ENCODE measurements around the gene ASGR1.
A peak's percentile ranks its signal among the peaks of the same experiment; 100 is the strongest.

Gene ASGR1

DNA sequence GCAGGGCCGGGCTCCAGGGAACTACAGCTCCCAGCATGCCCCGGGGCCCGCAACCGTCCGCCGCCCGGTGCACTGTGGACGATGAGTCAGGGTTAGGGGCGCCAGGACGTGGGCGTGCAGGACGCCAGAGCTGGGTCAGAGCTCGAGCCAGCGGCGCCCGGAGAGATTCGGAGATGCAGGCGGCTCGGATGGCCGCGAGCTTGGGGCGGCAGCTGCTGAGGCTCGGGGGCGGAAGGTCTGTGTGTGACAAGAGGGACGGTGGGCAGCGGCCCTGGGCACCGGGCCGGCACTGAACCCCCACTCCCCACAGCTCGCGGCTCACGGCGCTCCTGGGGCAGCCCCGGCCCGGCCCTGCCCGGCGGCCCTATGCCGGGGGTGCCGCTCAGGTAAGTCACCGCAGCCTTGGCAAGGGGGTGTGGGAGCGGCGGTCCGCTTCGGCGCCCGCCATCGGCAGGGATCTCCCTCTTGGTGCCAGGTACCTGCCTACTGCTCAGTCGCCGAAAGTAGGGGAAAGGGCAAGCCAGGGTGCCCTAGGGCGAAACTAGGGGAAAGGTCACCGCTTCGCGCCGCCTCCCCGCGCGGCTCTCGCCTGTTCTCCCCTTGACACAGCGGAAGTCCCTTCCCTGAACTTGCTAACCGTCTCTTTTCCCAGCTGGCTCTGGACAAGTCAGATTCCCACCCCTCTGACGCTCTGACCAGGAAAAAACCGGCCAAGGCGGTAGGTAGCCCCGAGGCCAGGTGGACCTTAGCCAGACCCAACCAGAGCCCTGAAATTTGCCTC is 40.8 kb upstream of the ASGR1 start, which contains the start of the genes ACADVL and DLG4 (continued):
- TF ChIP-seq ZNF501 (tag by site-specific recombination; IDR thresholded peaks at IDR 0.05) (peak; percentile 79), SP2 (tag by site-specific recombination; IDR thresholded peaks at IDR 0.05) (0 out of 2 replicates have a peak, but pooled peaks have one; percentile 2), ZNF416 (tag by site-specific recombination; IDR thresholded peaks at IDR 0.05) (no peak), ZNF561 (tag by site-specific recombination; IDR thresholded peaks at IDR 0.05; ENCODE audit: borderline replicate concordance) (peak; percentile 71; the same call in 1 of the 2 replicates), ZFP41 (tag by site-specific recombination; IDR thresholded peaks at IDR 0.05; ENCODE audit: borderline replicate concordance) (no peak), ZNF777 (tag by site-specific recombination; IDR thresholded peaks at IDR 0.05; ENCODE audit: borderline replicate concordance) (no peak), ZNF747 (tag by site-specific recombination; IDR thresholded peaks at IDR 0.05) (no peak), GLI4 (tag by site-specific recombination; IDR thresholded peaks at IDR 0.05) (no peak), KLF9 (tag by site-specific recombination; IDR thresholded peaks at IDR 0.05; ENCODE audit: low read depth) (peak; percentile 70), ZNF132 (tag by site-specific recombination; IDR thresholded peaks at IDR 0.05; ENCODE audit: borderline replicate concordance) (no peak), ZNF221 (tag by site-specific recombination; IDR thresholded peaks at IDR 0.05; ENCODE audit: borderline replicate concordance) (no peak), KLF8 (tag by site-specific recombination; IDR thresholded peaks at IDR 0.05) (0 out of 2 replicates have a peak, but pooled peaks have one; percentile 53), ZNF175 (tag by site-specific recombination; IDR thresholded peaks at IDR 0.05) (no peak), ZNF585B (tag by site-specific recombination; IDR thresholded peaks at IDR 0.05) (no peak), ZNF354C (tag by site-specific recombination; IDR thresholded peaks at IDR 0.05; ENCODE audit: borderline replicate concordance, low read depth) (0 out of 2 replicates have a peak, but pooled peaks have one; percentile 4), OVOL3 (tag by site-specific recombination; IDR thresholded peaks at IDR 0.05) (no peak), ZNF24 (tag by site-specific recombination; IDR thresholded peaks at IDR 0.05) (no peak), ZNF324 (tag by site-specific recombination; IDR thresholded peaks at IDR 0.05) (no peak), EGR2 (tag by site-specific recombination; IDR thresholded peaks at IDR 0.05; ENCODE audit: low read depth) (peak; percentile 82)
- TF ChIP-seq, protein P1, sequence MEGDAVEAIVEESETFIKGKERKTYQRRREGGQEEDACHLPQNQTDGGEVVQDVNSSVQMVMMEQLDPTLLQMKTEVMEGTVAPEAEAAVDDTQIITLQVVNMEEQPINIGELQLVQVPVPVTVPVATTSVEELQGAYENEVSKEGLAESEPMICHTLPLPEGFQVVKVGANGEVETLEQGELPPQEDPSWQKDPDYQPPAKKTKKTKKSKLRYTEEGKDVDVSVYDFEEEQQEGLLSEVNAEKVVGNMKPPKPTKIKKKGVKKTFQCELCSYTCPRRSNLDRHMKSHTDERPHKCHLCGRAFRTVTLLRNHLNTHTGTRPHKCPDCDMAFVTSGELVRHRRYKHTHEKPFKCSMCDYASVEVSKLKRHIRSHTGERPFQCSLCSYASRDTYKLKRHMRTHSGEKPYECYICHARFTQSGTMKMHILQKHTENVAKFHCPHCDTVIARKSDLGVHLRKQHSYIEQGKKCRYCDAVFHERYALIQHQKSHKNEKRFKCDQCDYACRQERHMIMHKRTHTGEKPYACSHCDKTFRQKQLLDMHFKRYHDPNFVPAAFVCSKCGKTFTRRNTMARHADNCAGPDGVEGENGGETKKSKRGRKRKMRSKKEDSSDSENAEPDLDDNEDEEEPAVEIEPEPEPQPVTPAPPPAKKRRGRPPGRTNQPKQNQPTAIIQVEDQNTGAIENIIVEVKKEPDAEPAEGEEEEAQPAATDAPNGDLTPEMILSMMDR (tag by site-specific recombination; IDR thresholded peaks at IDR 0.05), result no peak
- TF ChIP-seq, protein P2, sequence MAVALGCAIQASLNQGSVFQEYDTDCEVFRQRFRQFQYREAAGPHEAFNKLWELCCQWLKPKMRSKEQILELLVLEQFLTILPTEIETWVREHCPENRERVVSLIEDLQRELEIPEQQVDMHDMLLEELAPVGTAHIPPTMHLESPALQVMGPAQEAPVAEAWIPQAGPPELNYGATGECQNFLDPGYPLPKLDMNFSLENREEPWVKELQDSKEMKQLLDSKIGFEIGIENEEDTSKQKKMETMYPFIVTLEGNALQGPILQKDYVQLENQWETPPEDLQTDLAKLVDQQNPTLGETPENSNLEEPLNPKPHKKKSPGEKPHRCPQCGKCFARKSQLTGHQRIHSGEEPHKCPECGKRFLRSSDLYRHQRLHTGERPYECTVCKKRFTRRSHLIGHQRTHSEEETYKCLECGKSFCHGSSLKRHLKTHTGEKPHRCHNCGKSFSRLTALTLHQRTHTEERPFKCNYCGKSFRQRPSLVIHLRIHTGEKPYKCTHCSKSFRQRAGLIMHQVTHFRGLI (tag by site-specific recombination; IDR thresholded peaks at IDR 0.05), result no peak
- TF ChIP-seq, protein P3, sequence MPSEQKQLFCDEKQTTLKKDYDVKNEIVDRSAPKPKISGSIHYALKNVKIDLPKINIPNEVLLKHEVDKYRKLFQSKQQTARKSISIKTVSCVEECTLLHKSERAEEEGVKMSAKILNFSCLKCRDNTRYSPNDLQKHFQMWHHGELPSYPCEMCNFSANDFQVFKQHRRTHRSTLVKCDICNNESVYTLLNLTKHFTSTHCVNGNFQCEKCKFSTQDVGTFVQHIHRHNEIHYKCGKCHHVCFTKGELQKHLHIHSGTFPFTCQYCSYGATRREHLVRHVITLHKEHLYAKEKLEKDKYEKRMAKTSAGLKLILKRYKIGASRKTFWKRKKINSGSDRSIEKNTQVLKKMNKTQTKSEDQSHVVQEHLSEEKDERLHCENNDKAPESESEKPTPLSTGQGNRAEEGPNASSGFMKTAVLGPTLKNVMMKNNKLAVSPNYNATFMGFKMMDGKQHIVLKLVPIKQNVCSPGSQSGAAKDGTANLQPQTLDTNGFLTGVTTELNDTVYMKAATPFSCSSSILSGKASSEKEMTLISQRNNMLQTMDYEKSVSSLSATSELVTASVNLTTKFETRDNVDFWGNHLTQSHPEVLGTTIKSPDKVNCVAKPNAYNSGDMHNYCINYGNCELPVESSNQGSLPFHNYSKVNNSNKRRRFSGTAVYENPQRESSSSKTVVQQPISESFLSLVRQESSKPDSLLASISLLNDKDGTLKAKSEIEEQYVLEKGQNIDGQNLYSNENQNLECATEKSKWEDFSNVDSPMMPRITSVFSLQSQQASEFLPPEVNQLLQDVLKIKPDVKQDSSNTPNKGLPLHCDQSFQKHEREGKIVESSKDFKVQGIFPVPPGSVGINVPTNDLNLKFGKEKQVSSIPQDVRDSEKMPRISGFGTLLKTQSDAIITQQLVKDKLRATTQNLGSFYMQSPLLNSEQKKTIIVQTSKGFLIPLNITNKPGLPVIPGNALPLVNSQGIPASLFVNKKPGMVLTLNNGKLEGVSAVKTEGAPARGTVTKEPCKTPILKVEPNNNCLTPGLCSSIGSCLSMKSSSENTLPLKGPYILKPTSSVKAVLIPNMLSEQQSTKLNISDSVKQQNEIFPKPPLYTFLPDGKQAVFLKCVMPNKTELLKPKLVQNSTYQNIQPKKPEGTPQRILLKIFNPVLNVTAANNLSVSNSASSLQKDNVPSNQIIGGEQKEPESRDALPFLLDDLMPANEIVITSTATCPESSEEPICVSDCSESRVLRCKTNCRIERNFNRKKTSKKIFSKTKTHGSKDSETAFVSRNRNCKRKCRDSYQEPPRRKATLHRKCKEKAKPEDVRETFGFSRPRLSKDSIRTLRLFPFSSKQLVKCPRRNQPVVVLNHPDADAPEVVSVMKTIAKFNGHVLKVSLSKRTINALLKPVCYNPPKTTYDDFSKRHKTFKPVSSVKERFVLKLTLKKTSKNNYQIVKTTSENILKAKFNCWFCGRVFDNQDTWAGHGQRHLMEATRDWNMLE (tag by site-specific recombination; conservative IDR thresholded peaks at IDR 0.05; ENCODE audit: low read depth), result no peak
- TF ChIP-seq, protein P4, sequence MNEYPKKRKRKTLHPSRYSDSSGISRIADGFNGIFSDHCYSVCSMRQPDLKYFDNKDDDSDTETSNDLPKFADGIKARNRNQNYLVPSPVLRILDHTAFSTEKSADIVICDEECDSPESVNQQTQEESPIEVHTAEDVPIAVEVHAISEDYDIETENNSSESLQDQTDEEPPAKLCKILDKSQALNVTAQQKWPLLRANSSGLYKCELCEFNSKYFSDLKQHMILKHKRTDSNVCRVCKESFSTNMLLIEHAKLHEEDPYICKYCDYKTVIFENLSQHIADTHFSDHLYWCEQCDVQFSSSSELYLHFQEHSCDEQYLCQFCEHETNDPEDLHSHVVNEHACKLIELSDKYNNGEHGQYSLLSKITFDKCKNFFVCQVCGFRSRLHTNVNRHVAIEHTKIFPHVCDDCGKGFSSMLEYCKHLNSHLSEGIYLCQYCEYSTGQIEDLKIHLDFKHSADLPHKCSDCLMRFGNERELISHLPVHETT (tag by site-specific recombination; IDR thresholded peaks at IDR 0.05), result no peak
- TF ChIP-seq, protein P5, sequence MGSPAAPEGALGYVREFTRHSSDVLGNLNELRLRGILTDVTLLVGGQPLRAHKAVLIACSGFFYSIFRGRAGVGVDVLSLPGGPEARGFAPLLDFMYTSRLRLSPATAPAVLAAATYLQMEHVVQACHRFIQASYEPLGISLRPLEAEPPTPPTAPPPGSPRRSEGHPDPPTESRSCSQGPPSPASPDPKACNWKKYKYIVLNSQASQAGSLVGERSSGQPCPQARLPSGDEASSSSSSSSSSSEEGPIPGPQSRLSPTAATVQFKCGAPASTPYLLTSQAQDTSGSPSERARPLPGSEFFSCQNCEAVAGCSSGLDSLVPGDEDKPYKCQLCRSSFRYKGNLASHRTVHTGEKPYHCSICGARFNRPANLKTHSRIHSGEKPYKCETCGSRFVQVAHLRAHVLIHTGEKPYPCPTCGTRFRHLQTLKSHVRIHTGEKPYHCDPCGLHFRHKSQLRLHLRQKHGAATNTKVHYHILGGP (tag by site-specific recombination; IDR thresholded peaks at IDR 0.05), result no peak
- TF ChIP-seq, protein P6, sequence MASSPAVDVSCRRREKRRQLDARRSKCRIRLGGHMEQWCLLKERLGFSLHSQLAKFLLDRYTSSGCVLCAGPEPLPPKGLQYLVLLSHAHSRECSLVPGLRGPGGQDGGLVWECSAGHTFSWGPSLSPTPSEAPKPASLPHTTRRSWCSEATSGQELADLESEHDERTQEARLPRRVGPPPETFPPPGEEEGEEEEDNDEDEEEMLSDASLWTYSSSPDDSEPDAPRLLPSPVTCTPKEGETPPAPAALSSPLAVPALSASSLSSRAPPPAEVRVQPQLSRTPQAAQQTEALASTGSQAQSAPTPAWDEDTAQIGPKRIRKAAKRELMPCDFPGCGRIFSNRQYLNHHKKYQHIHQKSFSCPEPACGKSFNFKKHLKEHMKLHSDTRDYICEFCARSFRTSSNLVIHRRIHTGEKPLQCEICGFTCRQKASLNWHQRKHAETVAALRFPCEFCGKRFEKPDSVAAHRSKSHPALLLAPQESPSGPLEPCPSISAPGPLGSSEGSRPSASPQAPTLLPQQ (tag by site-specific recombination; IDR thresholded peaks at IDR 0.05), result peak; percentile 56; the same call in 1 of the 2 replicates

All from HEK293 (cell line).